Epithelial cell of esophagus (primary cell): ENCODE results near the gene ADGRL3.

Source experiments
- DNase-seq: peaks from one replicate; pipeline ENCODE4 v3.0.0; 2010; ENCODE audit warnings: low read depth
- H3K4me3 ChIP-seq: 2 replicates; pipeline ENCODE4 v1.5.1; 2011; ENCODE audit warnings: mild to moderate bottlenecking, low read length, control low read depth
- TF ChIP-seq, protein P1 (sequence below): IDR thresholded peaks from 2 replicates; pipeline ENCODE4 v1.5.1; 2011; ENCODE audit warnings: low read depth, mild to moderate bottlenecking, low read length, control low read depth, inconsistent platforms; ENCODE audit not compliant: insufficient read depth; ENCODE audit errors: missing control alignments

The ADGRL3 gene

DNA sequence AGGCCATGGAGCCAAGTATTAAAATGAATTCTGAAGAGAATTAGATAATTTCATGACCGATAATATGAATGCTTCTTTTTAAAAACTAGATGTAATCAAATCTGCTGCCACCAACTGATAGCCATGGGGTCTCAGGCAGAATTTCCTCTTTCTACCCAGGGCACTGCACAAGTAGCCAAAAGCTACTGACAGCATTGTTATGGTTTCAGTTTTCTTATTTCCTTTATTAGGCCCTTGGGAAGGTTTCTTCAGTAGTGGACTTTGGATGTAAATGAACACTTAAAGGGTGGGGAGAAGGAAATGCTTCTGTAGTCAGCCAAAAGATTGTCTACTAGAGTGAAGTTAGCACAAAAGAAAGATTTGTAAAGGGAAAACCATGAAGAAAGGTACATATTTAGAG is 686.0 kb downstream of the ADGRL3 start:
- DNase-seq: no peak
- TF ChIP-seq, protein P1, sequence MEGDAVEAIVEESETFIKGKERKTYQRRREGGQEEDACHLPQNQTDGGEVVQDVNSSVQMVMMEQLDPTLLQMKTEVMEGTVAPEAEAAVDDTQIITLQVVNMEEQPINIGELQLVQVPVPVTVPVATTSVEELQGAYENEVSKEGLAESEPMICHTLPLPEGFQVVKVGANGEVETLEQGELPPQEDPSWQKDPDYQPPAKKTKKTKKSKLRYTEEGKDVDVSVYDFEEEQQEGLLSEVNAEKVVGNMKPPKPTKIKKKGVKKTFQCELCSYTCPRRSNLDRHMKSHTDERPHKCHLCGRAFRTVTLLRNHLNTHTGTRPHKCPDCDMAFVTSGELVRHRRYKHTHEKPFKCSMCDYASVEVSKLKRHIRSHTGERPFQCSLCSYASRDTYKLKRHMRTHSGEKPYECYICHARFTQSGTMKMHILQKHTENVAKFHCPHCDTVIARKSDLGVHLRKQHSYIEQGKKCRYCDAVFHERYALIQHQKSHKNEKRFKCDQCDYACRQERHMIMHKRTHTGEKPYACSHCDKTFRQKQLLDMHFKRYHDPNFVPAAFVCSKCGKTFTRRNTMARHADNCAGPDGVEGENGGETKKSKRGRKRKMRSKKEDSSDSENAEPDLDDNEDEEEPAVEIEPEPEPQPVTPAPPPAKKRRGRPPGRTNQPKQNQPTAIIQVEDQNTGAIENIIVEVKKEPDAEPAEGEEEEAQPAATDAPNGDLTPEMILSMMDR: no peak
- no peak overlapping the region for H3K4me3 ChIP-seq

DNA sequence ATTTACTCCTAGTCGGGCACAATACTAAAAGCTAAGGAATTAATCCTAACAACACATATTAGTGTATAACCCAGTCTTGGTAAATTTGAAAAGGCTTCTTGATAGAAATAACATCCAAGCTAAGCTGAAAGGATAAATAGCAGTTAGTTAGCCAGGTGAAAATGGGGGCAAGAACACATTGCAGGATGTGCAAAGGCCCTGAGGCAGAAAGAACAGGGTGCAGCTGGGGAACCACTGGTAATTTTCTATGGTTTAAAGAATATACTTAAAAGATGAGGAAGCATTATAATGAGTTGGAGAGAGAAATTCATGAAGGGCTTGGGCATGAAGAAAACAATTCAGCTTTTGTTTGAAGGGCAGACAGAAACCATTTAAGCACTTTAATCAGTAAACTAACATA is 689.0 kb downstream of the ADGRL3 start:
- TF ChIP-seq, protein P1: no peak
- no peak for DNase-seq
- no peak overlapping the region for H3K4me3 ChIP-seq

DNA sequence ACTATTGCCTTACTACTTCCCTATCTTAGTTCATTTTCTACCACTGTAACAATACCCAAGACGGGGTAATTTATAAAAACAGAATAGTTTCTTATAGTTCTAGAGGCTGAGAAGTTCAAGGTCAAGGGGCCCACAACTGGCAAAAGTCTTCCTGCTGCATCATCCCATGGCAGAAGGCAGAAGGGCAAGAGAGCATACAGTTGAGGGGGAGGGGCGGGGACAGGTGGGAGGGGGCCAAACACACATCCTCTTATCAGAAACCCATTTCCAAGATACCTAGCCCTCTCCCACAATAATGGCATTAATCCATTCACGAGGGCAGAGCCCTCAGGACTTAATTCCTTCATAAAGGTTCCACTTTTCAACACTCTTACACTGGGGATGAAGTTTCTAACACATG is 690.2 kb downstream of the ADGRL3 start:
- no peak overlapping the region for H3K4me3 ChIP-seq
- DNase-seq: no peak
- TF ChIP-seq, protein P1: no peak

DNA sequence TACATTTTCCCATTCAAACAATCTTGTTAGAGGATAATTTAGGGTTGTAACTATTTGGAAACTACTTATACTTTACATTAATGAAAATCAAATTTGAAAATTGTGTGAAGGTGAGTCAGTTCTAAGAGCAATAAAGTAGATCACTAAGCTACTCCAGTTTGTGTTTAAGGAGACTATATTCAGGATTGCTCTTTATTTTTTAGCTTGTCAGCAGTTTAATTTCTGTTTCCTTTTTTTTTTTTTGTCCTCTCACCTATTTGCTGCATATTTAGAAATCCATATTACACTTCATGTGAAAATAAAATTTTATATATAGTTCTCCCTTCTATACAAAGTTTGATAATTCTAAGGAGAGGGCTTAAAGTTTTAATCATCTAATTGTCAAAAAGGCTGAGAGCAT is 691.8 kb downstream of the ADGRL3 start:
- no peak overlapping the region for H3K4me3 ChIP-seq
- DNase-seq: no peak
- TF ChIP-seq, protein P1: no peak

DNA sequence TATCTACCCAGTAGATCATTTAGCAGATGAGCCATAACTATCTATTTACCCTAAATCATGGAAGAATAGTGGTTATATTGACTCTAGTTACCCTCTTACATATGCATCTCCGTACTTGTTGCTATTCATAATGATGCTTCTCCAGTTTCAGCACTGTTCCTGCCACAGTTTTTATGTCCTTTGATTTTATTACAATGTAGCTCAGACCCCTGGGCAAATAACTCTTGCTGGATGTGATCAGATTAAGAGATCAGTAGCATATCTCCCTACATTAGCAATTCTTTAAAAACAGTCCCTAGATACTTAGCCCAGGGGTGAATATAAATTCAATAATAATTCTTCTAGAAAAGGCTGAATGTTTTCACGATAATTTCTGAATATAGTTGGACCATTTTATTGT is 696.5 kb downstream of the ADGRL3 start:
- TF ChIP-seq, protein P1: no peak

DNA sequence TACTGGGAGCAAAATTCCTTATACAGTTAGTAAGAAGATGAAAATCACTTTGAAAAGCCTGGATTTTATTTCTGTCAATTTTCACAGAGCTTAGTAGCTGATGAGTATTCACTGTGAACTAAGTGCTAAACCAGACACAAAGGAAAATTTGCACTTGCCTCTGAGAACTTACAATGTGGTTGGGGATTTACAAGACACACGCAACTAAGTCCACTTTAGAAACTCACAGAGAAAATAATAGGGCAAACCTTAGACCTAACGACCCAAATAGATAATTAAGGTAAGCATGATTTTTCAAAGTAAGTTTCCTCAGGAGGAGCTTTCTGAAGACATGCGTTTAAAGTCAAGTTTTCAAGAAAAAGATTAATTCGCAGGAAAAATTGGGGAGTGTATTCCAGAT is 708.9 kb downstream of the ADGRL3 start:
- no peak for DNase-seq
- H3K4me3 ChIP-seq: no peak overlapping the region
- TF ChIP-seq, protein P1: no peak

More for the DNA sequence above, 696.5 kb downstream of the ADGRL3 start:
- no peak for DNase-seq
- H3K4me3 ChIP-seq: no peak overlapping the region

DNA sequence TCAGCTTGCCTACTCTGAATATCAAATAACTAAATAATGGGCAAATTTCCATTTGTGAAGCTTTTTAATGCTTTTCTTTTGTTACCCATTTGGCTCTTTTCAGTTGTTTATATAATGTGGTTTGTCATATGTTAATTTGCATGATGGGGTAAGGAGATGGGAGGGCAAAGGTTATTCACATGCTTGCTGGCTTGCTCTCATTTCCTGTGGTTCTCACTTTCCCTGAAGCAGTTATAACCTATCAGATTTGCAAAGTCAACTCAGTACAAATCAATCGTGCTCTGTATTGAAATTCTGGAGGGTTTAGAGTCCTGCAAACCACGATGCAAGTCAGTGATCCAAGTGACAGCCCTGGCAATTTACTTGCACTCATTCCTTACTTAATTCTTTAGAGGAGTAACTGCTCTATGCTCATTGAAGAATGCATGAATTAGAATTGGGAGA is 711.2 kb downstream of the ADGRL3 start:
- TF ChIP-seq, protein P1: no peak
- H3K4me3 ChIP-seq: no peak overlapping the region
- DNase-seq: no peak
